A673 (cell line): ENCODE data around the gene SPINK8. TPM values are rescaled to one million over a fixed set of nuclear protein-coding genes. Genes with fewer than 3 reads are reported as not detected.
"Not testable (repeated sequence)": the region's sequence is repeated elsewhere in the genome, so short reads cannot be mapped to it uniquely, and the experiment has no call there.

Experiments
- Bru-seq: library from RNA; stranded (reverse); fragments of 400-500 nt; gene quantifications from one replicate; lab custom pipeline; 2021; lab: Mats Ljungman, UMichigan
- BruChase-seq, 2 experiments: library from RNA; stranded (reverse); fragments of 400-500 nt; gene quantifications; one replicate each; lab custom pipeline; 2021; lab: Mats Ljungman, UMichigan
- BruUV-seq: library from RNA; stranded (reverse); fragments of 400-500 nt; replicated peaks from 2 replicates; lab custom pipeline; 2021; lab: Mats Ljungman, UMichigan
- CTCF ChIA-PET: fragments of 300-600 bp; sonication (Branson Sonifier 250); formaldehyde crosslinking; loops from one replicate; lab custom pipeline; 2022; ENCODE audit warnings: antibody characterized with exemption; lab: Charles Lee
- POLR2A ChIA-PET: fragments of 300-600 bp; sonication (Branson Sonifier 250); formaldehyde crosslinking; loops from one replicate; lab custom pipeline; 2022; ENCODE audit warnings: antibody characterized with exemption; ENCODE audit not compliant: low non-redundant PET; lab: Charles Lee
- DNase-seq: peaks from one replicate; pipeline ENCODE4 v3.0.0-alpha.2; 2015; ENCODE audit warnings: low spot score
- H3K27ac ChIP-seq: fragments of 200-600 bp; sonication (generic); 2 replicates; pipeline ENCODE4 v1.5.1; 2016; ENCODE audit warnings: mixed run types, low read depth, mild to moderate bottlenecking, mixed read lengths, antibody characterized with exemption, low read length; ENCODE audit not compliant: poor library complexity, severe bottlenecking
- H3K27me3 ChIP-seq: fragments of 200-600 bp; sonication (generic); replicated peaks from 2 replicates; pipeline ENCODE4 v1.6.1; 2017; ENCODE audit warnings: mixed run types, low read depth, mild to moderate bottlenecking, mixed read lengths, antibody characterized with exemption, low read length; ENCODE audit not compliant: insufficient read depth, poor library complexity
- H3K36me3 ChIP-seq: fragments of 200-600 bp; sonication (generic); 2 replicates; pipeline ENCODE4 v1.6.1; 2016; ENCODE audit warnings: mixed run types, mild to moderate bottlenecking, mixed read lengths, antibody characterized with exemption, low read length; ENCODE audit not compliant: insufficient read depth, poor library complexity, severe bottlenecking
- H3K4me1 ChIP-seq: fragments of 200-600 bp; sonication (generic); 2 replicates; pipeline ENCODE4 v1.6.1; 2017; ENCODE audit warnings: mixed run types, mild to moderate bottlenecking, mixed read lengths, antibody characterized with exemption, low read length; ENCODE audit not compliant: insufficient read depth, poor library complexity, severe bottlenecking
- H3K4me3 ChIP-seq: fragments of 200-600 bp; sonication (generic); 2 replicates; pipeline ENCODE4 v1.5.1; 2016; ENCODE audit warnings: low read depth, mixed run types, mild to moderate bottlenecking, mixed read lengths, low read length; ENCODE audit not compliant: poor library complexity, severe bottlenecking
- H3K9me3 ChIP-seq: fragments of 200-600 bp; sonication (generic); 2 replicates; pipeline ENCODE4 v1.6.1; 2016; ENCODE audit warnings: mixed run types, low read depth, mild to moderate bottlenecking, mixed read lengths, antibody characterized with exemption, low read length; ENCODE audit not compliant: poor library complexity, severe bottlenecking
- CTCF ChIP-seq: fragments of 300-800, 200-600 bp; sonication (generic); conservative IDR thresholded peaks from 2 replicates; pipeline ENCODE4 v1.5.1; 2017; ENCODE audit warnings: low read depth, mild to moderate bottlenecking, antibody characterized with exemption, low read length, moderate library complexity, mixed read lengths
- EZH2 ChIP-seq: fragments of 200-600 bp; sonication (generic); IDR thresholded peaks from 2 replicates; pipeline ENCODE4 v1.6.1; 2017; ENCODE audit warnings: borderline replicate concordance, low read depth, mild to moderate bottlenecking, mixed read lengths, antibody characterized with exemption, low read length; ENCODE audit not compliant: poor library complexity, severe bottlenecking
- intact Hi-C: fragments of 100-400 bp; cut with micrococcal nuclease; formaldehyde crosslinking; loops from one replicate; pipeline ENCODE4 v1.10.0; 2022; ENCODE audit not compliant: unreplicated experiment
- long read RNA-seq: library from polyadenylated mRNA; stranded (forward); transcript quantifications from one replicate; pipeline ENCODE4 v2.0.0, GENCODE V29; 2022
- total RNA-seq: library from RNA; stranded (reverse); gene quantifications from 2 replicates; pipeline ENCODE4 v1.2.3, GENCODE V29; 2021

The SPINK8 gene
- total RNA-seq: not detected in 2 replicates
- Bru-seq, nascent RNA: not detected
- BruChase-seq, experiment 1, labeled RNA remaining after a 2-hour chase: not detected
- not detected for BruChase-seq, experiment 2, labeled RNA remaining after a 6-hour chase
- long read RNA-seq, partial matches to known transcripts: 0 of 1 reads
- long read RNA-seq, other reads (novel, unspliced or antisense): 1 of 1 reads

DNA sequence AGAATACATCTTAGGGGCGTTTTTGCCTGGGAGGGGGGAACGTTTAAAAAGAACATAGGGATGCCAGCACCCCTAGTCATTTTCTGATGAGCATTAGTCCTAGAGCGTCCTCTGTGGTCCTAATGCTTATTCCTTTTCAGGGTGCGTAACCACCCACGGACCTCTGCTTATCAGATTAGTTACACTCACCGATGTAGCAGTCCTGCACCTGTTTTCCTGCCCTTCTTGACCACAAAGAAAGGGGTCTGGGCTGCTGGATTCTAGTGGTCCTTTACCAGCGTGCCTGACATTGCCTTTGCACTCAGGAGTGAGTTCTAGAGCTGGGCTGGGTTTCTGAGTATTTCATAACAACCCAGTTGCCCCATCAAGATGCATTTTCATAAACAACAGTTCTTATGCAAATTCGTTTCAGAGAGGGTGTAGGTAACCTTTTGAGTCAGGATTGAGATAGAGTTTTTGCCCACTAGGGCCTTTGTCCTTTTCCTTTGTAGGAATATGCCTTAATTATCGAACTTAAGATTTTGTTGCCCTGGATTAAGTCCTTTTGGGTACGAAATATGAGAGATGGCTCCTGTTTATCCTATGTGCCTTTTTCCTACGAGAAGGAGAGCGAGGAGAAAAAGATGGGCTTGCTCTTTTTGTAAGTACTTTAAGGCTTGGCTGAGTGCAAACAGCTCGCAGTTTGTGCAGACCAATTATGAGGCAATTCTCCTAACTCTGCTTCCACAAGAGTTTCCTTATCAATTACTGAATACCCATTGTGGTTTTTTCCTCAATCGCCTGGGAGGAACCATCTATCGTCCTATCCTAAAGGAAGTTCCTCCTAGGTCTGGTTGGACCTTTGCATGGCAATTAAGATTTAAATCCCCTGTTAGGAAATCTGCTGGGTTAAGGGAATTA, at the start of gene SPINK8:
TSS of gene SPINK8 (minus strand) at position 316 of the 900 bp plus-strand sequence. CDS start 5,320 bp downstream, outside the sequence.
- BruUV-seq, DNase-seq, intact Hi-C loops, H3K27me3 ChIP-seq, POLR2A ChIA-PET, H3K9me3 ChIP-seq, H3K36me3 ChIP-seq, H3K27ac ChIP-seq, H3K4me1 ChIP-seq, H3K4me3 ChIP-seq: not testable (repeated sequence)
- CTCF ChIA-PET: interaction anchor here (0.6 kb wide), 1 partner anchor 88 kb away, joined by 6 read pairs; no protein-coding TSS in a partner anchor

DNA sequence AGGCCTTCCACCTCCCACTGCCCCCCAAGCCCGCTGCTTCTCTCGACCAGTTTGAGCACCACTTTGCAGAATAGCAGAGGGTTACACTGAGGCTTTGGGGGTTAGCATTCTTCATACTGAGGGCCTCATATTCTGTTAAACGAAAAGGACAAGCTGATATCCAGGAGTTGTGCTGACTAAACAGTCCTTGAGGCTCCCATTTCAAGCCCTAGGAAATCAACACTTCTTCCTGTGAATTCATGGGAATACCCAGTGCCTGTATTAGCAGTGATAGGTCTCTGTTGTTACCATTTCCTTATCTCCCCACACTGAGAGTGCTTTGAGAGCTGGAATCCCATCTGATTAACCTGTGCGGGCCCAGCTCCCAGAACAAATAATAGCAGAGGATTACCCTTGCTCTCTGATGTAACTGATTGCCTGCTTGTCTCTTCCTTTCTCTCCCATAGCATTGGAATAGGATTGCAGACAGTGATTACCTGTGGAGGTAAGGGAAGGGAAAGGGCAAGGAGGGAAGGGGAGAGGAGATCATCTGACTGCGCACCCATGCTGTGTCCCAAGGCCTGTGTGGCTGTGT, 39.5 kb upstream of the SPINK8 start:
- Histone ChIP-seq H3K36me3 (no peaks in the 10 kb centered on the region), H3K4me3 (no peak overlapping the region), H3K9me3 (no peaks in the 10 kb centered on the region), H3K27ac (no peak overlapping the region), H3K27me3 (no peaks in the 10 kb centered on the region), H3K4me1 (no peaks in the 10 kb centered on the region)
- CTCF ChIA-PET: no interaction called here
- intact Hi-C loops: no loop called here
- TF ChIP-seq EZH2 (no peak), CTCF (no peak)
- no peak for DNase-seq
- no TSS peak for BruUV-seq
- POLR2A ChIA-PET: no interaction called here

GRCh38 chr3:48372377-48372770, 38.9 kb upstream of the SPINK8 start:
- no peak for DNase-seq
- no peaks in the 10 kb centered on the region for H3K4me1 ChIP-seq
- no peak overlapping the region for H3K27ac ChIP-seq
- POLR2A ChIA-PET: no interaction called here
- BruUV-seq: no TSS peak
- CTCF ChIA-PET: no interaction called here
- H3K9me3 ChIP-seq: no peaks in the 10 kb centered on the region
- H3K27me3 ChIP-seq: no peaks in the 10 kb centered on the region
- H3K36me3 ChIP-seq: no peaks in the 10 kb centered on the region
- no peak for TF ChIP-seq EZH2
- TF ChIP-seq CTCF: no peak
- H3K4me3 ChIP-seq: no peak overlapping the region
- intact Hi-C loops: no loop called here
